T-helper 22 cell (primary cell): ENCODE data around the gene WDR33.

Source experiments
- DNase-seq: peaks from one replicate; pipeline ENCODE4 v3.0.0-alpha.2; 2020; ENCODE audit warnings: low read depth

The WDR33 gene

GRCh38 chr2:127672341-127673224 lies 138.4 kb downstream of the WDR33 start:
- DNase-seq = no peak

GRCh38 chr2:127671557-127672302 lies 139.2 kb downstream of the WDR33 start:
- no peak for DNase-seq

- DNase-seq = no peak
Measured at GRCh38 chr2:127670957-127671290, 140.0 kb downstream of the WDR33 start.

GRCh38 chr2:127670055-127670956 lies 140.7 kb downstream of the WDR33 start:
- DNase-seq = no peak

GRCh38 chr2:127669056-127669455 lies 141.9 kb downstream of the WDR33 start:
- no peak for DNase-seq

- DNase-seq = no peak
Measured at GRCh38 chr2:127665267-127665893, 145.6 kb downstream of the WDR33 start.

GRCh38 chr2:127664895-127665225 lies 146.1 kb downstream of the WDR33 start:
- no peak for DNase-seq

- DNase-seq = no peak
Measured at GRCh38 chr2:127664065-127664894, 146.7 kb downstream of the WDR33 start.

GRCh38 chr2:127663566-127664064 lies 147.4 kb downstream of the WDR33 start:
- DNase-seq = no peak

- no peak for DNase-seq
Measured at GRCh38 chr2:127662937-127663565, 147.9 kb downstream of the WDR33 start.

GRCh38 chr2:127661949-127662510 lies 148.9 kb downstream of the WDR33 start:
- DNase-seq = no peak

GRCh38 chr2:127661072-127661649 lies 149.8 kb downstream of the WDR33 start:
- no peak for DNase-seq

- DNase-seq = no peak
Measured at GRCh38 chr2:127660291-127660578, 150.7 kb downstream of the WDR33 start.

- DNase-seq = no peak
Measured at GRCh38 chr2:127659408-127660290, 151.3 kb downstream of the WDR33 start.

GRCh38 chr2:127658641-127659407 lies 152.1 kb downstream of the WDR33 start:
- no peak for DNase-seq

GRCh38 chr2:127658146-127658545 lies 152.8 kb downstream of the WDR33 start:
- no peak for DNase-seq

- DNase-seq = no peak
Measured at GRCh38 chr2:127657232-127657595, 153.8 kb downstream of the WDR33 start.

GRCh38 chr2:127656569-127657231 lies 154.3 kb downstream of the WDR33 start:
- no peak for DNase-seq
